MCF 10A (cell line): ENCODE results near the gene DSCAML1. TPM values are rescaled to one million over a fixed set of nuclear protein-coding genes. Genes with fewer than 3 reads are reported as not detected.

ENCODE experiments used
- BruUV-seq: library from RNA; stranded (reverse); fragments of 400-500 nt; replicated peaks from 2 replicates; lab custom pipeline; 2021; lab: Mats Ljungman, UMichigan
- CTCF ChIA-PET: fragments of 300-600 bp; sonication (Branson Sonifier 250); formaldehyde crosslinking; extraction: SDS; loops from one replicate; lab custom pipeline; 2021; ENCODE audit warnings: antibody characterized with exemption, inconsistent platforms; lab: Yijun Ruan, JAX
- POLR2A ChIA-PET: fragments of 300-600, 350-650 bp; sonication (Branson Sonifier 250); formaldehyde crosslinking; extraction: SDS; loops from one replicate; lab custom pipeline; 2020; ENCODE audit warnings: antibody characterized with exemption, inconsistent platforms; lab: Yijun Ruan, JAX
- DNase-seq: peaks from one replicate; pipeline ENCODE4 v3.0.0-alpha.2; 2018; ENCODE audit not compliant: unreplicated experiment
- H3K27ac Mint-ChIP-seq: one replicate; pipeline ENCODE4 v1.8.0; 2022; ENCODE audit warnings: mild to moderate bottlenecking, low read depth, mixed read lengths; ENCODE audit not compliant: unreplicated experiment
- H3K27me3 Mint-ChIP-seq: one replicate; pipeline ENCODE4 v1.8.0; 2022; ENCODE audit warnings: mixed read lengths; ENCODE audit not compliant: insufficient read depth, unreplicated experiment
- H3K36me3 Mint-ChIP-seq: one replicate; pipeline ENCODE4 v1.8.0; 2022; ENCODE audit warnings: mild to moderate bottlenecking, moderate library complexity, mixed read lengths; ENCODE audit not compliant: insufficient read depth, unreplicated experiment
- H3K4me1 Mint-ChIP-seq: one replicate; pipeline ENCODE4 v1.8.0; 2022; ENCODE audit warnings: mixed read lengths; ENCODE audit not compliant: insufficient read depth, unreplicated experiment
- H3K4me3 Mint-ChIP-seq: one replicate; pipeline ENCODE4 v1.8.0; 2022; ENCODE audit warnings: mild to moderate bottlenecking, moderate library complexity, mixed read lengths; ENCODE audit not compliant: unreplicated experiment
- H3K9me3 Mint-ChIP-seq: one replicate; pipeline ENCODE4 v1.8.0; 2022; ENCODE audit warnings: mixed read lengths; ENCODE audit not compliant: unreplicated experiment
- intact Hi-C: fragments of 100-400 bp; cut with micrococcal nuclease; formaldehyde crosslinking; loops from 2 replicates; pipeline ENCODE4 v1.14.1; 2022
- total RNA-seq: library from RNA; stranded (reverse); gene quantifications from 2 replicates; pipeline ENCODE4 v1.2.3, GENCODE V29; 2022
- TF ChIP-seq, protein P1 (sequence below): fragments of 200-600 bp; IDR thresholded peaks from one replicate; pipeline ENCODE4 v1.8.0; 2022; ENCODE audit warnings: antibody characterized with exemption, mild to moderate bottlenecking; ENCODE audit not compliant: unreplicated experiment

DSCAML1 gene
- total RNA-seq, 1 experiment from 2014 or later = not detected

DNA sequence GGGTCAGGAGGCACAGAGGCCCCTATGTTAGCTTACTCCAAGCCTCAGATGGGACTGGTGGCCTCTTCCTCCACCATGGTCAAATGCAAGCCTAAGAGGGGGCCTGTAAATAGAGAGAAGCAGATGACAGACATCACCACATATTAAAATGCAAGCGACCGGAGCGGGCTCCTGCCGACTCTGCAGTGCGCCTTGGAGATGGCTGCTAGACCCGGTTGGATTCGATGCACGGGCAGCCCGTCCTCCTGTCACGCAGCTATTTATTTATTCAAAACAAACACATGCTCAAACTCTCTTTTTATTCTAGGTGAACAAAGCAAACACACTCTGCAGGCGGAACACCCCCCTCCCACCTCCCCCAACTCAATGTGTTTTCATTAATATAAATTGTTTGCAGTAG is 208.0 kb downstream of the DSCAML1 start:
- BruUV-seq = no TSS peak

DNA sequence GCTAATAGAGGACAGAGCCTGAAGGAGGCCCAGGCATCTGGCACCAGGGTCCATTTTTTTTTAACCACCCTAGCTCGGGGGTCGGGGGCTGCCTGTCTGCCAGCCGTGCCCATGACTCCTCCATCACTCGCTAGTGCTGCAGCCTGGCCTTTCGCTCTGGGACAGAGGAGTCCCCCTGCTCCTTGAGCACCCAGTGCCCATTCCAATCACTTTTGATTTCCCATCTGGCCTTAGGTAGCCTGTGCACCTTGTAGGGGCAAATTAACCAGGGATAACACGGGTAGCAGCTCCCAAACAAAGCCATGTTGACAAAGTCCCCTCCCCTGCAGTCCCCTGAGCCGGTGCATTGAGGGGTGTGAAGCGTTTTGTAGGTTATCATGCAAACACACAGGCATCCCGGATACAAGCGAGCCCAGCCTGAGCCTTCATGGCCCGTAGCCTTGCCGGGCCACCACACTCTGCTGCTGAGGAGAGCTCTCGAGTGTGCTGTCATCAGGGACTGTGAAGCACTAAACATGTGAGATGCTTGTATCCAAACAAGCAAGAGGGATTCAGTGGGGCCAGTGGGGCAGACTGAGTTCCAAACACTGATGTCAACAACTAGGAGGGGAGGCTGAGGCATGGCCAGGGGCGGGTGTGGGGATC is 208.7 kb downstream of the DSCAML1 start:
- Mint-ChIP-seq H3K4me3 (no peak overlapping the region), H3K27ac (no peak overlapping the region), H3K27me3 (peaks cover 34% of the 10 kb centered on the region), H3K9me3 (no peaks in the 10 kb centered on the region), H3K36me3 (no peaks in the 10 kb centered on the region), H3K4me1 (no peaks in the 10 kb centered on the region)
- ChIA-PET POLR2A (interaction anchor here (0.6 kb wide), 1 partner anchor 53 kb away, joined by 3 read pairs; no protein-coding TSS in a partner anchor), CTCF (no interaction called here)
- intact Hi-C loops = no loop called here
- TF ChIP-seq, protein P1, sequence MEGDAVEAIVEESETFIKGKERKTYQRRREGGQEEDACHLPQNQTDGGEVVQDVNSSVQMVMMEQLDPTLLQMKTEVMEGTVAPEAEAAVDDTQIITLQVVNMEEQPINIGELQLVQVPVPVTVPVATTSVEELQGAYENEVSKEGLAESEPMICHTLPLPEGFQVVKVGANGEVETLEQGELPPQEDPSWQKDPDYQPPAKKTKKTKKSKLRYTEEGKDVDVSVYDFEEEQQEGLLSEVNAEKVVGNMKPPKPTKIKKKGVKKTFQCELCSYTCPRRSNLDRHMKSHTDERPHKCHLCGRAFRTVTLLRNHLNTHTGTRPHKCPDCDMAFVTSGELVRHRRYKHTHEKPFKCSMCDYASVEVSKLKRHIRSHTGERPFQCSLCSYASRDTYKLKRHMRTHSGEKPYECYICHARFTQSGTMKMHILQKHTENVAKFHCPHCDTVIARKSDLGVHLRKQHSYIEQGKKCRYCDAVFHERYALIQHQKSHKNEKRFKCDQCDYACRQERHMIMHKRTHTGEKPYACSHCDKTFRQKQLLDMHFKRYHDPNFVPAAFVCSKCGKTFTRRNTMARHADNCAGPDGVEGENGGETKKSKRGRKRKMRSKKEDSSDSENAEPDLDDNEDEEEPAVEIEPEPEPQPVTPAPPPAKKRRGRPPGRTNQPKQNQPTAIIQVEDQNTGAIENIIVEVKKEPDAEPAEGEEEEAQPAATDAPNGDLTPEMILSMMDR = no peak
- no TSS peak for BruUV-seq
- DNase-seq = no peak

More for the DNA sequence above, 208.0 kb downstream of the DSCAML1 start:
- TF ChIP-seq, protein P1 = no peak
- H3K36me3 Mint-ChIP-seq = no peaks in the 10 kb centered on the region
- H3K4me3 Mint-ChIP-seq = no peak overlapping the region
- no peaks in the 10 kb centered on the region for H3K9me3 Mint-ChIP-seq
- no peak for DNase-seq
- H3K27ac Mint-ChIP-seq = no peak overlapping the region
- CTCF ChIA-PET = interaction anchor here (0.9 kb wide), 1 partner anchor 164 kb away, joined by 3 read pairs; no protein-coding TSS in a partner anchor
- peaks cover 35% of the 10 kb centered on the region for H3K27me3 Mint-ChIP-seq
- H3K4me1 Mint-ChIP-seq = no peaks in the 10 kb centered on the region
- intact Hi-C loops = no loop called here
- POLR2A ChIA-PET = no interaction called here

DNA sequence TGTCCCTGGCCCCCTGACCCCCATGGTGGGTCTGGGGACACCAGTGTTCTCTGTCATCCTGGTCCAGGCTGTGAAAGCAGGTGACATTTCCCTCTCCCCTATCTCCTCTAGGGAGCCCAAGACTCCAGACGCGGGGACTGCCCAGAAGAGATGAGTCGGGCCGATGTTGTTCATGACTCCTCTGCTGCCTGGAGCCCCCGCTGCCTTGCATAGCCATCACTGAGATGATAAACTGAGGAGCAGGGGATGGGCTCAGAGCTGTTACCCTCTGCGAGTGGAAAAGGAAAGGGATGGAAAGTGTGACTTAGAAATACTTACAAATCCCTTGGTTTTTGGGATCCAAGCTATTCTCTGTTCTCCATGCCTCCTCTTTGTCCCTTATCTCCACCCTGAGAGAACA is 209.6 kb downstream of the DSCAML1 start:
- Mint-ChIP-seq H3K27me3 (peaks cover 34% of the 10 kb centered on the region), H3K9me3 (no peaks in the 10 kb centered on the region), H3K36me3 (no peaks in the 10 kb centered on the region), H3K27ac (no peak overlapping the region), H3K4me3 (no peak overlapping the region), H3K4me1 (no peaks in the 10 kb centered on the region)
- POLR2A ChIA-PET = interaction anchor here (0.6 kb wide), 1 partner anchor 52 kb away, joined by 3 read pairs; no protein-coding TSS in a partner anchor
- intact Hi-C loops = no loop called here
- TF ChIP-seq, protein P1 = no peak
- CTCF ChIA-PET = interaction anchor here (1.0 kb wide), 1 partner anchor 9 kb away, joined by 3 read pairs; no protein-coding TSS in a partner anchor
- no TSS peak for BruUV-seq
- DNase-seq = no peak

DNA sequence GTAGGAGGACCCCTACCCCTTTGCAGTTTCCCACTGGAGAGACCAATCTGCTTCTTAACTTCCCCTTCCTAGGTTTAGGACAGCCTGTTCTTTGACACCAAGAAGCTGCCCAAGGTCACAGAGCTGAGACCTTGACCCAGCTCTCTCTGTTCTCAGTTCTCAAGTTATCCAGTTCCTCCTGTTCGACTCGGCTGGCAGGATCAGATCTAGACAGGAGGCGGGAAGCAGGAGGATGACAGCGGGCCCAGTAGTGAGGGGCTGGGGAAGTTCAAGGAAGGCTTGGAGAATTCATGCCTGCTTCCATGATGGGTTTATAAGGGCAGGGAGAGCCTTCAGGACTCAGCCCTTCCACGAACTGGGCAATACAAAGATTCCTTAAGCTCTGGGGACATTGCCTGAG is 210.6 kb downstream of the DSCAML1 start:
- BruUV-seq = no TSS peak
- Mint-ChIP-seq H3K4me3 (no peak overlapping the region), H3K4me1 (no peaks in the 10 kb centered on the region), H3K27ac (no peak overlapping the region), H3K36me3 (no peaks in the 10 kb centered on the region), H3K27me3 (peaks cover 33% of the 10 kb centered on the region), H3K9me3 (no peaks in the 10 kb centered on the region)
- POLR2A ChIA-PET = no interaction called here
- CTCF ChIA-PET = interaction anchor here (0.6 to 0.7 kb wide), 2 partner anchors 414 to 1947 kb away, joined by 3 read pairs; no protein-coding TSS in a partner anchor
- intact Hi-C loops = no loop called here
- TF ChIP-seq, protein P1 = no peak
- no peak for DNase-seq
